Measurements from ENCODE around the gene RAB25.
A peak's percentile ranks its signal among the peaks of the same experiment; 100 is the strongest.
"Not testable (repeated sequence)": the region's sequence is repeated elsewhere in the genome, so short reads cannot be mapped to it uniquely, and the experiment has no call there.

The RAB25 gene

GRCh38 chr1:156054500-156055280 lies 6.3 kb upstream of the RAB25 start, which contains the start of gene LAMTOR2:
Gene LAMTOR2 (plus strand): TSS chr1:156054782. CDS start chr1:156054890, 108 bp downstream.
- DNase-seq (ENCODE audit: low read depth in 2 of 2) = peak; percentile 93 to 95

GRCh38 chr1:156055281-156056048 lies 5.5 kb upstream of the RAB25 start:
- DNase-seq (ENCODE audit: low read depth in 2 of 2) = no peak

GRCh38 chr1:156056326-156056849 lies 4.6 kb upstream of the RAB25 start:
- no peak for DNase-seq (ENCODE audit: low read depth in 2 of 2)

- DNase-seq (ENCODE audit: low read depth in 2 of 2) = no peak
Measured at GRCh38 chr1:156062189-156062588, 1.2 kb downstream of the RAB25 start.

GRCh38 chr1:156063997-156064285 lies 3.0 kb downstream of the RAB25 start:
- DNase-seq (ENCODE audit: low read depth in 2 of 2) = no peak

GRCh38 chr1:156064615-156065014 lies 3.7 kb downstream of the RAB25 start:
- DNase-seq (ENCODE audit: low read depth in 2 of 2) = no peak

GRCh38 chr1:156065212-156065611 lies 4.3 kb downstream of the RAB25 start:
- DNase-seq (ENCODE audit: low read depth in 2 of 2) = no peak

- DNase-seq (ENCODE audit: low read depth in 2 of 2) = no peak
Measured at GRCh38 chr1:156065871-156066270, 4.9 kb downstream of the RAB25 start.

- DNase-seq (ENCODE audit: low read depth in 2 of 2) = no peak
Measured at GRCh38 chr1:156067262-156067661, 6.3 kb downstream of the RAB25 start.

- no peak for DNase-seq (ENCODE audit: low read depth in 2 of 2)
Measured at GRCh38 chr1:156069490-156070455, 8.8 kb downstream of the RAB25 start.

GRCh38 chr1:156070548-156070947 lies 9.6 kb downstream of the RAB25 start:
- no peak for DNase-seq (ENCODE audit: low read depth in 2 of 2)

GRCh38 chr1:156071332-156071816 lies 10.4 kb downstream of the RAB25 start:
- not testable (repeated sequence) for DNase-seq (ENCODE audit: low read depth in 2 of 2)

GRCh38 chr1:156072251-156072650 lies 11.3 kb downstream of the RAB25 start:
- no peak for DNase-seq (ENCODE audit: low read depth in 2 of 2)

GRCh38 chr1:156073110-156073687 lies 12.2 kb downstream of the RAB25 start:
- no peak for DNase-seq (ENCODE audit: low read depth in 2 of 2)

GRCh38 chr1:156073740-156074139 lies 12.8 kb downstream of the RAB25 start:
- DNase-seq (ENCODE audit: low read depth in 2 of 2) = no peak

GRCh38 chr1:156074661-156075060 lies 13.7 kb downstream of the RAB25 start:
- DNase-seq (ENCODE audit: low read depth in 2 of 2) = no peak

GRCh38 chr1:156075162-156075561 lies 14.2 kb downstream of the RAB25 start:
- no peak for DNase-seq (ENCODE audit: low read depth in 2 of 2)

GRCh38 chr1:156075775-156076204 lies 14.8 kb downstream of the RAB25 start:
- DNase-seq (ENCODE audit: low read depth in 2 of 2) = no peak

- no peak for DNase-seq (ENCODE audit: low read depth in 2 of 2)
Measured at GRCh38 chr1:156076609-156077429, 15.9 kb downstream of the RAB25 start.

- no peak for DNase-seq (ENCODE audit: low read depth in 2 of 2)
Measured at GRCh38 chr1:156077430-156077760, 16.4 kb downstream of the RAB25 start.
